A673 (cell line): ENCODE data around the gene SPECC1.

Source experiments
- EZH2 ChIP-seq: fragments of 200-600 bp; sonication (generic); IDR thresholded peaks from 2 replicates; pipeline ENCODE4 v1.6.1; 2017; ENCODE audit warnings: borderline replicate concordance, low read depth, mild to moderate bottlenecking, mixed read lengths, antibody characterized with exemption, low read length; ENCODE audit not compliant: poor library complexity, severe bottlenecking
- TF ChIP-seq, protein P1 (sequence below): fragments of 300-800, 200-600 bp; sonication (generic); conservative IDR thresholded peaks from 2 replicates; pipeline ENCODE4 v1.5.1; 2017; ENCODE audit warnings: low read depth, mild to moderate bottlenecking, antibody characterized with exemption, low read length, moderate library complexity, mixed read lengths

DNA sequence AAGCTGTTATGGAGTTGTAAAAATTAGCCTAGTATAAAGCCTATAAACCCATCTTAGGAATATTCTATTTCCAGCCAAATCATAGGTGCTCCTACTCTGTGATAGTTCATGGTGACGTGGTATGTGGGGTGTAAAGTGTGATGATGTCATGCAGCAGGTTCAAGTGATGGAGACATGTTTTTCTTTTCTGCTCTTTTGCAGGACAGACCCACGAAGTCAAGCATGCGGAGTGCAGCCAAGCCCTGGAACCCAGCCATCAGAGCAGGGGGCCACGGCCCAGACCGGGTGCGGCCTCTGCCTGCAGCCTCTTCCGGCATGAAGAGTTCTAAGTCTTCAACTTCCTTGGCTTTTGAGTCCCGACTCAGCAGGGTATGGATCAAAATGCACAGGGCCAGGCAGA is 87.3 kb downstream of the SPECC1 start:
- TF ChIP-seq, protein P1, sequence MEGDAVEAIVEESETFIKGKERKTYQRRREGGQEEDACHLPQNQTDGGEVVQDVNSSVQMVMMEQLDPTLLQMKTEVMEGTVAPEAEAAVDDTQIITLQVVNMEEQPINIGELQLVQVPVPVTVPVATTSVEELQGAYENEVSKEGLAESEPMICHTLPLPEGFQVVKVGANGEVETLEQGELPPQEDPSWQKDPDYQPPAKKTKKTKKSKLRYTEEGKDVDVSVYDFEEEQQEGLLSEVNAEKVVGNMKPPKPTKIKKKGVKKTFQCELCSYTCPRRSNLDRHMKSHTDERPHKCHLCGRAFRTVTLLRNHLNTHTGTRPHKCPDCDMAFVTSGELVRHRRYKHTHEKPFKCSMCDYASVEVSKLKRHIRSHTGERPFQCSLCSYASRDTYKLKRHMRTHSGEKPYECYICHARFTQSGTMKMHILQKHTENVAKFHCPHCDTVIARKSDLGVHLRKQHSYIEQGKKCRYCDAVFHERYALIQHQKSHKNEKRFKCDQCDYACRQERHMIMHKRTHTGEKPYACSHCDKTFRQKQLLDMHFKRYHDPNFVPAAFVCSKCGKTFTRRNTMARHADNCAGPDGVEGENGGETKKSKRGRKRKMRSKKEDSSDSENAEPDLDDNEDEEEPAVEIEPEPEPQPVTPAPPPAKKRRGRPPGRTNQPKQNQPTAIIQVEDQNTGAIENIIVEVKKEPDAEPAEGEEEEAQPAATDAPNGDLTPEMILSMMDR = no peak
- no peak for TF ChIP-seq EZH2
